ENCODE measurements around the gene ALG6.

GRCh38 chr1:63367215-63368103 is at the start of gene ALG6:
- TF ChIP-seq, protein P1, sequence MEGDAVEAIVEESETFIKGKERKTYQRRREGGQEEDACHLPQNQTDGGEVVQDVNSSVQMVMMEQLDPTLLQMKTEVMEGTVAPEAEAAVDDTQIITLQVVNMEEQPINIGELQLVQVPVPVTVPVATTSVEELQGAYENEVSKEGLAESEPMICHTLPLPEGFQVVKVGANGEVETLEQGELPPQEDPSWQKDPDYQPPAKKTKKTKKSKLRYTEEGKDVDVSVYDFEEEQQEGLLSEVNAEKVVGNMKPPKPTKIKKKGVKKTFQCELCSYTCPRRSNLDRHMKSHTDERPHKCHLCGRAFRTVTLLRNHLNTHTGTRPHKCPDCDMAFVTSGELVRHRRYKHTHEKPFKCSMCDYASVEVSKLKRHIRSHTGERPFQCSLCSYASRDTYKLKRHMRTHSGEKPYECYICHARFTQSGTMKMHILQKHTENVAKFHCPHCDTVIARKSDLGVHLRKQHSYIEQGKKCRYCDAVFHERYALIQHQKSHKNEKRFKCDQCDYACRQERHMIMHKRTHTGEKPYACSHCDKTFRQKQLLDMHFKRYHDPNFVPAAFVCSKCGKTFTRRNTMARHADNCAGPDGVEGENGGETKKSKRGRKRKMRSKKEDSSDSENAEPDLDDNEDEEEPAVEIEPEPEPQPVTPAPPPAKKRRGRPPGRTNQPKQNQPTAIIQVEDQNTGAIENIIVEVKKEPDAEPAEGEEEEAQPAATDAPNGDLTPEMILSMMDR (conservative IDR thresholded peaks at IDR 0.05 in 1 of 2, IDR thresholded peaks at IDR 0.05 in 1 of 2; ENCODE audit: low read depth in 1 of 2, low read length in 2 of 2): peak in 1 of 2 donors; percentile 11
- TF ChIP-seq EZH2 (IDR thresholded peaks at IDR 0.05; ENCODE audit: low read length, missing control alignments): no peak
